ENCODE data around the gene RAB35.

RAB35 gene

DNA sequence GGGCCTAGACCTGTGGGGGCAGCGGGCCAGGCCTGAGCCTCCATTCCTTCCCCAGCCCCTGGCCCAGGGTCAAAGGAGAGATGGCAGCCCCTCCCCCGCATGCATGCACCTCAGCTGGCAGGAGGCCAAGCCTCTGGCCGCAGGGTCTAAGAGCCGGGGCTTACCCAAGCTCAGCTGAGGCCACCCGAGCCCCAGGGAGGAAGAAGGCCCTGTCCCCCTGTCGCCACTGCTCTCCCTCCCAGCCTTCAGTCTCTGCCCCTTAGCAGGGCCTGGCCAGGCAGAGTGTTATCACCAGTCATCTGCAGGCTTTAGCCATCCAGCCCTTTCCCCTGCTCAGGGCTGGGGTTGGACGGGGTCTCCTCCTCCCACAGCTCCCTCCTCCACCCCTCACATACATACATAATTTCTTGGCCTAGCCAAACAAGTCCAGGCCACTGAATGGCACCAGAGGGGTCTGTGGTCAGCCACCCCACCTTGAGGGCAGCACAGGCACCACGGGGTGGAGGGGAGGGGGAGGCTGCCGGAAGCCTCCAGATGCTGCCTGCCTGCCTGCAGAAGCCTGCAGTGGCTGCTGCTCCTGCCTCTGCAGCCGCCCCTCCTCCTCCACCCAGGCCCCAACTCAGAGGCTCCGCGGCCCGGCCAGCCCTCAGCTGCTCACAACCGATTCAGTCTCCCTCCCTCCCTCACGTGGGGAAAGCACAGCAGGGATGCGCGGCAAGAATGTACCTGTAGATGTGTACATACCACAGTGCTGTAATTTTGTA, 22.8 kb downstream of the RAB35 start:
- H3K36me3 ChIP-seq (ENCODE audit: insufficient read depth, low read length), result peaks cover 55% of the 10 kb centered on the region
- no peaks in the 10 kb centered on the region for H3K79me2 ChIP-seq (ENCODE audit: insufficient read depth, low read length)
- H3K9me3 ChIP-seq (ENCODE audit: low read length), result no peaks in the 10 kb centered on the region
- H3F3A ChIP-seq (ENCODE audit: insufficient read depth, low read length), result no peaks in the 10 kb centered on the region
- TF ChIP-seq, protein P1, sequence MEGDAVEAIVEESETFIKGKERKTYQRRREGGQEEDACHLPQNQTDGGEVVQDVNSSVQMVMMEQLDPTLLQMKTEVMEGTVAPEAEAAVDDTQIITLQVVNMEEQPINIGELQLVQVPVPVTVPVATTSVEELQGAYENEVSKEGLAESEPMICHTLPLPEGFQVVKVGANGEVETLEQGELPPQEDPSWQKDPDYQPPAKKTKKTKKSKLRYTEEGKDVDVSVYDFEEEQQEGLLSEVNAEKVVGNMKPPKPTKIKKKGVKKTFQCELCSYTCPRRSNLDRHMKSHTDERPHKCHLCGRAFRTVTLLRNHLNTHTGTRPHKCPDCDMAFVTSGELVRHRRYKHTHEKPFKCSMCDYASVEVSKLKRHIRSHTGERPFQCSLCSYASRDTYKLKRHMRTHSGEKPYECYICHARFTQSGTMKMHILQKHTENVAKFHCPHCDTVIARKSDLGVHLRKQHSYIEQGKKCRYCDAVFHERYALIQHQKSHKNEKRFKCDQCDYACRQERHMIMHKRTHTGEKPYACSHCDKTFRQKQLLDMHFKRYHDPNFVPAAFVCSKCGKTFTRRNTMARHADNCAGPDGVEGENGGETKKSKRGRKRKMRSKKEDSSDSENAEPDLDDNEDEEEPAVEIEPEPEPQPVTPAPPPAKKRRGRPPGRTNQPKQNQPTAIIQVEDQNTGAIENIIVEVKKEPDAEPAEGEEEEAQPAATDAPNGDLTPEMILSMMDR (IDR thresholded peaks at IDR 0.05; ENCODE audit: low read length), result no peak
- TF ChIP-seq EZH2 (IDR thresholded peaks at IDR 0.05; ENCODE audit: borderline replicate concordance, low read length), result no peak
- H3K9ac ChIP-seq (ENCODE audit: low read length), result peak overlapping the region; percentile 21; the same call in 1 of the 2 replicates
- H3K27ac ChIP-seq (ENCODE audit: low read depth, low read length, poor library complexity, severe bottlenecking), result peak overlapping the region; percentile 77
- H3K9me2 ChIP-seq (ENCODE audit: low read depth, low read length), result no peaks in the 10 kb centered on the region
- H4K20me1 ChIP-seq (ENCODE audit: insufficient read depth, low read length), result no peaks in the 10 kb centered on the region
- H3K4me3 ChIP-seq (ENCODE audit: low read depth, low read length, poor library complexity, severe bottlenecking), result no peak overlapping the region
- H2AFZ ChIP-seq (ENCODE audit: low read length), result no peak overlapping the region
- H3K27me3 ChIP-seq (ENCODE audit: insufficient read depth, low read length), result no peaks in the 10 kb centered on the region
- peaks cover 35% of the 10 kb centered on the region for H3K4me1 ChIP-seq (ENCODE audit: insufficient read depth, low read length, severe bottlenecking)
- H3K4me2 ChIP-seq (ENCODE audit: low read length), result peak overlapping the region; percentile 35; the same call in 1 of the 2 replicates

DNA sequence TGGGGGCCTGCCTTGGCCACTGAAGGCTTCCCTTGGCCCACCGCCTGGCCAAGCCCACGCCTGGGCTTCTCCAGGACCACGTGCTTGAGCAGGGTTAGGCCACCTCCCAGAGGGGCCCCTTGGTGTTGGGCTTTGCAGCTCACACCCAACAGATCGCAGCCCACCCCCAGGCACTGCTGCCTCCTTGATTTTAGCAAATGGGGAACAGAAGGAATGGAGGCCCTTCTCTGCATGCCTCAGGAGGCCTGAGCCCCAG, 23.3 kb downstream of the RAB35 start:
- Histone ChIP-seq H3K27ac (ENCODE audit: low read depth, low read length, poor library complexity, severe bottlenecking) (peak overlapping the region; percentile 77), H3K9ac (ENCODE audit: low read length) (no peak overlapping the region)
- TF ChIP-seq, protein P1 (IDR thresholded peaks at IDR 0.05; ENCODE audit: low read length), result no peak

DNA sequence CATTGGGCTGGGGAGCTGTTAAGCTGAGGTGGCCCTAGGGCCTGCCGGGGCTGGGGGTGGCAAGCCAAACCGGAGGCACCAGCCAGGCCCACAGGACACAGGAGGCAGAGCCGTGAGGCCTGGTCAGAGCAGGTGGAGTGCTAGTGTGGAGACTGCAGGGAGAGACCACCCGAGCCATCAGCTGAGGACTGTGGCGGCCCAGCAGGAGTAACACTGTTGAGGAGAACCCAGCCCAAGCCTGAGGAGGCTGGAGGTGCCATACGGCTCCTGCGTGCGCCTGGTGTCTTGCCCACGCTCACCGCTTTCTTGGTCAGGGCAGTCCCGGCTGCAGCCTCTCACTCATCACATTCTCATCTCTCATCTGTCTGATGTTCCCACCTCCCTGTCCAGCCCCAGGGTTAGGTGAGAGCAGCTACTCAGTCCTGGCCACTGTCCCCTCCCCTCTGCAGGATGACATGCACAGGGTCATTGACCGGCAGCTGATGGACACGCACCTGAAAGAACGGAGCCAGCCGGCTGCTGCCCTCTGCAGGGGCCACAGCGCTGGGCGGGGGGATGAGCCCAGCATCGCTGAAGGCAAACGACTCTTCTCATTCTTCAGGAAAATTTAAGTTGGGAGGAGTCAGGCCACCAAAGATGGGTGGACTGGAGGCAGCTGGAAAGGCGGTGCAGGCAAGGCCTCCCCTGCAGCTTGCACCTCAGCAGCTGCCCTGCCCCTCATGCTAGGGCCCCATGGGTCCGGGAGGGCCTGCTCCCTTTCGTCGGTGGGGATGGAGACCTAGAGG, 23.8 kb downstream of the RAB35 start:
- no peak for TF ChIP-seq EZH2 (IDR thresholded peaks at IDR 0.05; ENCODE audit: borderline replicate concordance, low read length)
- TF ChIP-seq, protein P1 (IDR thresholded peaks at IDR 0.05; ENCODE audit: low read length), result no peak

More for the DNA sequence above, 23.3 kb downstream of the RAB35 start:
- Histone ChIP-seq H3K4me1 (ENCODE audit: insufficient read depth, low read length, severe bottlenecking) (peaks cover 39% of the 10 kb centered on the region), H3K9me2 (ENCODE audit: low read depth, low read length) (no peaks in the 10 kb centered on the region), H2AFZ (ENCODE audit: low read length) (no peak overlapping the region), H4K20me1 (ENCODE audit: insufficient read depth, low read length) (no peaks in the 10 kb centered on the region), H3K9me3 (ENCODE audit: low read length) (no peaks in the 10 kb centered on the region), H3K27me3 (ENCODE audit: insufficient read depth, low read length) (no peaks in the 10 kb centered on the region), H3K36me3 (ENCODE audit: insufficient read depth, low read length) (peaks cover 50% of the 10 kb centered on the region), H3K79me2 (ENCODE audit: insufficient read depth, low read length) (no peaks in the 10 kb centered on the region), H3F3A (ENCODE audit: insufficient read depth, low read length) (no peaks in the 10 kb centered on the region), H3K4me2 (ENCODE audit: low read length) (no peak overlapping the region), H3K4me3 (ENCODE audit: low read depth, low read length, poor library complexity, severe bottlenecking) (no peak overlapping the region)

More for the DNA sequence above, 23.8 kb downstream of the RAB35 start:
- H2AFZ ChIP-seq (ENCODE audit: low read length), result no peak overlapping the region
- H3K9me2 ChIP-seq (ENCODE audit: low read depth, low read length), result no peaks in the 10 kb centered on the region
- no peaks in the 10 kb centered on the region for H3F3A ChIP-seq (ENCODE audit: insufficient read depth, low read length)
- H3K9ac ChIP-seq (ENCODE audit: low read length), result no peak overlapping the region
- no peak overlapping the region for H3K4me3 ChIP-seq (ENCODE audit: low read depth, low read length, poor library complexity, severe bottlenecking)
- H3K4me2 ChIP-seq (ENCODE audit: low read length), result no peak overlapping the region
- H3K27ac ChIP-seq (ENCODE audit: low read depth, low read length, poor library complexity, severe bottlenecking), result peak overlapping the region; percentile 77
- H3K27me3 ChIP-seq (ENCODE audit: insufficient read depth, low read length), result no peaks in the 10 kb centered on the region
- H3K79me2 ChIP-seq (ENCODE audit: insufficient read depth, low read length), result no peaks in the 10 kb centered on the region
- H3K9me3 ChIP-seq (ENCODE audit: low read length), result no peaks in the 10 kb centered on the region
- H3K36me3 ChIP-seq (ENCODE audit: insufficient read depth, low read length), result peaks cover 46% of the 10 kb centered on the region
- H4K20me1 ChIP-seq (ENCODE audit: insufficient read depth, low read length), result no peaks in the 10 kb centered on the region
- H3K4me1 ChIP-seq (ENCODE audit: insufficient read depth, low read length, severe bottlenecking), result peaks cover 43% of the 10 kb centered on the region

Data from OCI-LY1 (cell line).